SK-N-SH (cell line): ENCODE data around the gene SMIM41. TPM values are rescaled to one million over a fixed set of nuclear protein-coding genes. Genes with fewer than 3 reads are reported as not detected.

Source experiments
- CTCF ChIA-PET: fragments of 300-600, 350-600 bp; formaldehyde crosslinking; extraction: SDS; loops from one replicate; lab custom pipeline; 2021; lab: Yijun Ruan, JAX
- POLR2A ChIA-PET: fragments of 350-600 bp; sonication (Branson Sonifier 250); formaldehyde crosslinking; extraction: SDS; loops from one replicate; lab custom pipeline; 2020; ENCODE audit warnings: antibody characterized with exemption, inconsistent platforms; lab: Yijun Ruan, JAX
- DNase-seq: peaks from one replicate; pipeline ENCODE4 v3.0.0; 2012
- H2AFZ ChIP-seq: fragments of 200-600 bp; sonication (generic); 2 replicates; pipeline ENCODE4 v1.8.1; 2016; ENCODE audit warnings: antibody characterized with exemption, mild to moderate bottlenecking, low read depth
- H3F3A ChIP-seq: fragments of 200-600 bp; sonication (generic); replicated peaks from 2 replicates; pipeline ENCODE3; 2016; ENCODE audit warnings: antibody characterized with exemption, mild to moderate bottlenecking; ENCODE audit not compliant: insufficient read depth
- H3K27ac ChIP-seq, 2 experiments: fragments of 200-500 bp in 1 of 2; fragments of 200-600 bp in 1 of 2; sonication (Bioruptor generic) in 1 of 2; sonication (generic), shearing (Covaris generic) in 1 of 2; 2 replicates each; pipeline versions ENCODE4 v1.5.1 to v1.6.1; 2014 to 2016; ENCODE audit warnings: low read depth in 2 of 2, inconsistent platforms in 1 of 2, low read length in 1 of 2, mild to moderate bottlenecking in 1 of 2, mixed read lengths in 1 of 2
- H3K27me3 ChIP-seq: fragments of 200-600 bp; sonication (generic), shearing (Covaris generic); 2 replicates; pipeline ENCODE4 v1.6.1; 2016; ENCODE audit warnings: mixed run types; ENCODE audit not compliant: insufficient read depth
- H3K36me3 ChIP-seq, 2 experiments: fragments of 200-500 bp in 1 of 2; fragments of 200-600 bp in 1 of 2; sonication (Bioruptor generic) in 1 of 2; sonication (generic) in 1 of 2; replicated peaks in 1 of 2; 2 replicates each; pipeline versions ENCODE3 to v1.5.1; 2014 to 2016; ENCODE audit warnings: low read length in 1 of 2, mild to moderate bottlenecking in 1 of 2; ENCODE audit not compliant: insufficient read depth in 2 of 2, control insufficient read depth in 1 of 2
- H3K4me1 ChIP-seq, 2 experiments: fragments of 200-500 bp in 1 of 2; fragments of 200-600 bp in 1 of 2; sonication (Bioruptor generic) in 1 of 2; sonication (generic), shearing (Covaris generic) in 1 of 2; 2 replicates each; pipeline versions ENCODE4 v1.5.1 to v1.6.1; 2014 to 2016; ENCODE audit warnings: low read depth in 1 of 2, low read length in 1 of 2, mixed run types in 1 of 2; ENCODE audit not compliant: insufficient read depth in 2 of 2, control insufficient read depth in 1 of 2
- H3K4me2 ChIP-seq: fragments of 200-600 bp; sonication (generic), shearing (Covaris generic); 2 replicates; pipeline ENCODE4 v1.6.1; 2017; ENCODE audit warnings: mixed run types
- H3K4me3 ChIP-seq, 2 experiments: fragments of 200-500 bp in 1 of 2; fragments of 200-600 bp in 1 of 2; sonication (Bioruptor generic) in 1 of 2; sonication (generic), shearing (Covaris generic) in 1 of 2; 2 replicates each; pipeline versions ENCODE4 v1.5.1 to v1.8.1; 2014 to 2016; ENCODE audit warnings: low read depth in 2 of 2, inconsistent platforms in 1 of 2, low read length in 1 of 2, mild to moderate bottlenecking in 1 of 2, mixed read lengths in 1 of 2, moderate library complexity in 1 of 2
- H3K79me2 ChIP-seq: fragments of 200-600 bp; sonication (generic); 2 replicates; pipeline ENCODE4 v1.8.1; 2017; ENCODE audit warnings: mild to moderate bottlenecking; ENCODE audit not compliant: insufficient read depth
- H3K9ac ChIP-seq: fragments of 200-600 bp; sonication (generic); 2 replicates; pipeline ENCODE4 v1.6.1; 2017; ENCODE audit warnings: mixed run types
- H3K9me2 ChIP-seq: fragments of 200-600 bp; sonication (generic); 2 replicates; pipeline ENCODE4 v1.6.1; 2017; ENCODE audit warnings: mixed run types
- H3K9me3 ChIP-seq: fragments of 200-600 bp; sonication (generic); 2 replicates; pipeline ENCODE4 v1.6.1; 2017; ENCODE audit warnings: mixed run types, mild to moderate bottlenecking, moderate library complexity
- H4K20me1 ChIP-seq: fragments of 200-600 bp; sonication (generic); 2 replicates; pipeline ENCODE4 v1.6.1; 2017; ENCODE audit warnings: mild to moderate bottlenecking, mixed run types; ENCODE audit not compliant: insufficient read depth
- EP300 ChIP-seq, 2 experiments: IDR thresholded peaks; 2 replicates each; pipeline versions ENCODE4 v1.4.0 to v1.6.1; 2012; ENCODE audit warnings: borderline replicate concordance in 1 of 2, low read depth in 1 of 2, low read length in 1 of 2
- EZH2phosphoT487 ChIP-seq: fragments of 200-600 bp; sonication (generic); IDR thresholded peaks from 2 replicates; pipeline ENCODE4 v1.6.1; 2017; ENCODE audit warnings: low read depth, mixed run types, mild to moderate bottlenecking, antibody characterized with exemption, moderate library complexity, borderline replicate concordance
- FOSL2 ChIP-seq: IDR thresholded peaks from 2 replicates; pipeline ENCODE4 v1.4.0; 2012; ENCODE audit warnings: low read depth, mild to moderate bottlenecking, moderate library complexity, borderline replicate concordance
- FOXM1 ChIP-seq: IDR thresholded peaks from 2 replicates; pipeline ENCODE4 v1.4.0; 2012; ENCODE audit warnings: low read depth, mild to moderate bottlenecking
- GABPA ChIP-seq: IDR thresholded peaks from 2 replicates; pipeline ENCODE4 v1.4.0; 2012; ENCODE audit warnings: low read depth, mild to moderate bottlenecking
- GATA2 ChIP-seq: sonication (generic); formaldehyde crosslinking; IDR thresholded peaks from 2 replicates; pipeline ENCODE4 v1.5.0; 2020; ENCODE audit warnings: mild to moderate bottlenecking, missing genetic modification reagents
- MXI1 ChIP-seq: IDR thresholded peaks from 2 replicates; pipeline ENCODE4 v1.6.1; 2012; ENCODE audit warnings: mild to moderate bottlenecking, low read depth, low read length, improper control_type of control experiment
- NFIC ChIP-seq: IDR thresholded peaks from 2 replicates; pipeline ENCODE4 v1.4.0; 2012; ENCODE audit warnings: borderline replicate concordance
- RFX5 ChIP-seq: IDR thresholded peaks from 2 replicates; pipeline ENCODE4 v1.6.1; 2012; ENCODE audit warnings: mild to moderate bottlenecking, improper control_type of control experiment, low read length
- RXRA ChIP-seq: IDR thresholded peaks from 2 replicates; pipeline ENCODE4 v1.4.0; 2012; ENCODE audit warnings: low read depth, mild to moderate bottlenecking, borderline replicate concordance
- SMC3 ChIP-seq: IDR thresholded peaks from 2 replicates; pipeline ENCODE4 v1.6.1; 2012; ENCODE audit warnings: low read depth, low read length, improper control_type of control experiment
- TAF1 ChIP-seq: IDR thresholded peaks from 2 replicates; pipeline ENCODE4 v1.6.1; 2012; ENCODE audit warnings: low read depth, mild to moderate bottlenecking, low read length, moderate library complexity, borderline replicate concordance
- YY1 ChIP-seq: IDR thresholded peaks from 2 replicates; pipeline ENCODE4 v1.4.0; 2012; ENCODE audit warnings: low read depth, mild to moderate bottlenecking
- WGBS: methylation state at CpG from one replicate; pipeline ENCODE4 v1.1.6; 2017; ENCODE audit warnings: low lambda C conversion rate; 5-methylcytosine and 5-hydroxymethylcytosine counted together
- polyA plus RNA-seq, 3 experiments: library from polyadenylated mRNA; depleted of rRNA; stranded (reverse); fragments of >200 nt; gene quantifications; 2 replicates each; pipeline ENCODE4 v1.2.3, GENCODE V29; 2012
- TF ChIP-seq, protein P1 (sequence below): IDR thresholded peaks from 2 replicates; pipeline ENCODE4; 2012
- TF ChIP-seq, protein P2 (sequence below): fragments of 200-600 bp; sonication (generic); IDR thresholded peaks from 2 replicates; pipeline ENCODE4 v1.6.1; 2017; ENCODE audit warnings: antibody characterized with exemption, mild to moderate bottlenecking, moderate library complexity
- TF ChIP-seq, protein P3 (sequence below): fragments of 150-350 bp; IDR thresholded peaks from 2 replicates; pipeline ENCODE4 v1.6.1; 2016; ENCODE audit warnings: mild to moderate bottlenecking, low read depth, low read length
- TF ChIP-seq, protein P4 (sequence below): fragments of 150-350 bp; IDR thresholded peaks from 2 replicates; pipeline ENCODE4 v1.6.1; 2017; ENCODE audit warnings: antibody characterized with exemption, low read length, low read depth, borderline replicate concordance

The SMIM41 gene
- polyA plus RNA-seq, 1 of the 3 experiments (the other 2 are of a cell fraction), result not detected

DNA sequence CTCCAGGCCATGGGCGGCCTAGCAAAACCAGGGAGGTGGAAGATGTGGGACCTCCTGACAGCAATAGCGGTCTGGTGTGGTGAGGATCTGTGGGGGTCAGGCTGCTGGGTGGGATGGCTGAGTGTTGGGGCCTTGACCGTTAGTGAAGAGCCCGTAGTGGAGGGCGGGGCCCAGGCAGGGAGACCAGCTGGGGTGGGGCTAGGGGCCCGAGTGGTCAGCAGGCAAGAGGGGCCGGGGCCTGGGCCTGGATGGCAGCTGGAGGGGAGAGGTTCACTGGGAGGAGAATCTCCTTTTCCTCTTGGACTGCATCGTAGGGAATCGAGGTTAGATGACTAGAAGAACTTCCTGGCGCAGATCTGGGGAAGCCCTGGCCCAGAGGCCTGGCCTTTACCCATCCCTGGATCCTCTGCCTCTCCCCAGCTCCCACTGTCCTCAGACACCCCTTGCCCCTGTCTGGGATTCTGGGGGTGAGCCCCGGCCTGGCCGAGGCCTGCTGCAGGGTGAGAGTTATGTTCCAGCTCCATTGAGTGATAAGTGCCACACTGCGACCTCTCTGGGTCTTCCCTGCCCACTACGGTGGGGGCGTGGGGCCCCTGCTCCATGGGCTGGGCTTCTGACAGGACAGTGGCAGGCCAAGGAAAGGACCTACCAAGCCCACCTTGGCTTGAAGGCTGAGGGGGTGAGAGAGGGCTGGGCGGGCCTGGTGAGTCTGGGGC lies 65.2 kb downstream of the SMIM41 start:
- WGBS, result 90% methylated on average over 12 of the region's 16 CpGs
- Histone ChIP-seq H3K27me3 (no peaks in the 10 kb centered on the region), H3K9me2 (no peaks in the 10 kb centered on the region), H3K4me2 (no peak overlapping the region), H4K20me1 (no peaks in the 10 kb centered on the region), H3K27ac (peak overlapping the region in 1 of 2 experiments; percentile 91; a peak in 1 of 4 replicates), H3K4me3 (no peak overlapping the region), H3K36me3 (no peaks in the 10 kb centered on the region), H3K9ac (peak overlapping the region; percentile 93; the same call in 1 of the 2 replicates), H3K9me3 (no peaks in the 10 kb centered on the region), H2AFZ (no peak overlapping the region), H3F3A (peaks cover 13% of the 10 kb centered on the region), H3K79me2 (peaks cover 15% of the 10 kb centered on the region; the same call in 1 of the 2 replicates), H3K4me1 (peaks cover 11 to 32% of the 10 kb centered on the region in 2 experiments; a peak in 3 of 4 replicates)
- no peak for DNase-seq
- TF ChIP-seq NFIC (no peak), SMC3 (no peak), GABPA (no peak), YY1 (no peak), RFX5 (no peak), GATA2 (CRISPR knock-in tag) (no peak), EZH2phosphoT487 (no peak), TAF1 (no peak)
- TF ChIP-seq, protein P1, sequence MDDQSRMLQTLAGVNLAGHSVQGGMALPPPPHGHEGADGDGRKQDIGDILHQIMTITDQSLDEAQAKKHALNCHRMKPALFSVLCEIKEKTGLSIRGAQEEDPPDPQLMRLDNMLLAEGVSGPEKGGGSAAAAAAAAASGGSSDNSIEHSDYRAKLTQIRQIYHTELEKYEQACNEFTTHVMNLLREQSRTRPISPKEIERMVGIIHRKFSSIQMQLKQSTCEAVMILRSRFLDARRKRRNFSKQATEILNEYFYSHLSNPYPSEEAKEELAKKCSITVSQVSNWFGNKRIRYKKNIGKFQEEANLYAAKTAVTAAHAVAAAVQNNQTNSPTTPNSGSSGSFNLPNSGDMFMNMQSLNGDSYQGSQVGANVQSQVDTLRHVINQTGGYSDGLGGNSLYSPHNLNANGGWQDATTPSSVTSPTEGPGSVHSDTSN, result no peak
- CTCF ChIA-PET, result interaction anchor here (0.8 to 3.1 kb wide), 15 partner anchors 10 to 836 kb away, joined by 3 to 20 read pairs (median 5); no protein-coding TSS in a partner anchor
- POLR2A ChIA-PET, result no interaction called here

DNA sequence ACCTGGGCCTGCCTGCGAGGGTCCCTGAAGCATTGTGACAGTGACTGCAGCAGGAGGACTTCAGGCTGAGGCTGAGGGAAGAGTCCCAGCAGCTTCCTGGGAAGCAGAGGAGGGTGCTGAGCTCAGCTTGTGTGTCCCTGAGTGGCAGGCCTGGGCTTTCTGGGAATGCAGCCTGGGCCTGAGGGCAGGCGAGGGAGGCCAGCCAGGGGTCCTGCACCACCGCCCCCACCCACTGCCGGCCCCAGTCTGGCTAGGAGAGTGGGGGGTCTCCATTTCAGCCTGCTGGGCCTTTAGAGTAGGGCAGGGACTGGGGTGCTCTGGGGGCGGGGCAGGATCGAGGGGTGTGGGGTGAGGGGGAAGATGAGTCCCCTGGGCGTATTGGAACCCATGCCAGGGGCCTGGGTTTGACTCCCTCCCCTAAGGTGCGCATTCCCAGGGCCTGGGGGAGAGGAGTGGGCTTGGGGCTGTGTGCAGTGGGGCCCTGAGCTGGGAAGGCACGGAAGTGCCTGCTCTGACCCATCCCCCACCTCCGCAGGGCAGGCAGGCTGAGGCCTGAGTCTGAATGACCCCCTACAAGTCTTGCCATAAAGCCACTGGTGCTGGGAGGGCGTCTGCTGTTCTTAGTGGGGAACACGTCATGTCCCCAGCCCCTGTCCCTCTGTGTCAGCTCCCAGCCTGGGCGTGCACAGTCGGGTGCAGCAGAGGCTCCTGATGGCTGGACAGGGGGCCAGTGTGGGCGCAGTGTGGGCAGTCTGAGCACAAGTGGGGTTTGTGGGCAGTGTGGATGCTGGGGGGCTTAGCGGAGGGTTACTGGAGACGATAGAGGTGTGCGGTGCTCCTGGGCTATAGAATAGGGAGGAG lies 66.0 kb downstream of the SMIM41 start:
- no peaks in the 10 kb centered on the region for H3K36me3 ChIP-seq
- peak overlapping the region in 1 of 2 experiments; percentile 91; a peak in 2 of 4 replicates for H3K27ac ChIP-seq
- H3K27me3 ChIP-seq, result no peaks in the 10 kb centered on the region
- H3K9ac ChIP-seq, result peak overlapping the region; percentile 93; the same call in 1 of the 2 replicates
- peaks cover 14 to 36% of the 10 kb centered on the region in 2 experiments; a peak in 3 of 4 replicates for H3K4me1 ChIP-seq
- H3F3A ChIP-seq, result peaks cover 13% of the 10 kb centered on the region
- no peak for DNase-seq
- no peak overlapping the region for H3K4me3 ChIP-seq
- ChIA-PET POLR2A (no interaction called here), CTCF (interaction anchor here (0.7 to 3.1 kb wide), 8 partner anchors 10 to 835 kb away, joined by 3 to 20 read pairs (median 6); no protein-coding TSS in a partner anchor)
- WGBS, result 87% methylated on average over 10 of the region's 18 CpGs
- no peaks in the 10 kb centered on the region for H4K20me1 ChIP-seq
- no peak overlapping the region; the same call in 1 of the 2 replicates for H3K4me2 ChIP-seq
- no peak overlapping the region for H2AFZ ChIP-seq
- no peaks in the 10 kb centered on the region for H3K9me3 ChIP-seq
- peaks cover 15% of the 10 kb centered on the region; the same call in 1 of the 2 replicates for H3K79me2 ChIP-seq
- H3K9me2 ChIP-seq, result no peaks in the 10 kb centered on the region
- TF ChIP-seq, protein P2, sequence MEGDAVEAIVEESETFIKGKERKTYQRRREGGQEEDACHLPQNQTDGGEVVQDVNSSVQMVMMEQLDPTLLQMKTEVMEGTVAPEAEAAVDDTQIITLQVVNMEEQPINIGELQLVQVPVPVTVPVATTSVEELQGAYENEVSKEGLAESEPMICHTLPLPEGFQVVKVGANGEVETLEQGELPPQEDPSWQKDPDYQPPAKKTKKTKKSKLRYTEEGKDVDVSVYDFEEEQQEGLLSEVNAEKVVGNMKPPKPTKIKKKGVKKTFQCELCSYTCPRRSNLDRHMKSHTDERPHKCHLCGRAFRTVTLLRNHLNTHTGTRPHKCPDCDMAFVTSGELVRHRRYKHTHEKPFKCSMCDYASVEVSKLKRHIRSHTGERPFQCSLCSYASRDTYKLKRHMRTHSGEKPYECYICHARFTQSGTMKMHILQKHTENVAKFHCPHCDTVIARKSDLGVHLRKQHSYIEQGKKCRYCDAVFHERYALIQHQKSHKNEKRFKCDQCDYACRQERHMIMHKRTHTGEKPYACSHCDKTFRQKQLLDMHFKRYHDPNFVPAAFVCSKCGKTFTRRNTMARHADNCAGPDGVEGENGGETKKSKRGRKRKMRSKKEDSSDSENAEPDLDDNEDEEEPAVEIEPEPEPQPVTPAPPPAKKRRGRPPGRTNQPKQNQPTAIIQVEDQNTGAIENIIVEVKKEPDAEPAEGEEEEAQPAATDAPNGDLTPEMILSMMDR, result no peak
- TF ChIP-seq, protein P3, sequence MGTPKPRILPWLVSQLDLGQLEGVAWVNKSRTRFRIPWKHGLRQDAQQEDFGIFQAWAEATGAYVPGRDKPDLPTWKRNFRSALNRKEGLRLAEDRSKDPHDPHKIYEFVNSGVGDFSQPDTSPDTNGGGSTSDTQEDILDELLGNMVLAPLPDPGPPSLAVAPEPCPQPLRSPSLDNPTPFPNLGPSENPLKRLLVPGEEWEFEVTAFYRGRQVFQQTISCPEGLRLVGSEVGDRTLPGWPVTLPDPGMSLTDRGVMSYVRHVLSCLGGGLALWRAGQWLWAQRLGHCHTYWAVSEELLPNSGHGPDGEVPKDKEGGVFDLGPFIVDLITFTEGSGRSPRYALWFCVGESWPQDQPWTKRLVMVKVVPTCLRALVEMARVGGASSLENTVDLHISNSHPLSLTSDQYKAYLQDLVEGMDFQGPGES, result no peak
- TF ChIP-seq GABPA (no peak), EP300 (IDR thresholded peaks at IDR 0.05; ENCODE audit: borderline replicate concordance in 1 of 2, low read depth in 1 of 2, low read length in 1 of 2) (no peak), FOXM1 (no peak), MXI1 (no peak), RXRA (no peak), FOSL2 (no peak), YY1 (no peak), EZH2phosphoT487 (no peak)
- TF ChIP-seq, protein P4, sequence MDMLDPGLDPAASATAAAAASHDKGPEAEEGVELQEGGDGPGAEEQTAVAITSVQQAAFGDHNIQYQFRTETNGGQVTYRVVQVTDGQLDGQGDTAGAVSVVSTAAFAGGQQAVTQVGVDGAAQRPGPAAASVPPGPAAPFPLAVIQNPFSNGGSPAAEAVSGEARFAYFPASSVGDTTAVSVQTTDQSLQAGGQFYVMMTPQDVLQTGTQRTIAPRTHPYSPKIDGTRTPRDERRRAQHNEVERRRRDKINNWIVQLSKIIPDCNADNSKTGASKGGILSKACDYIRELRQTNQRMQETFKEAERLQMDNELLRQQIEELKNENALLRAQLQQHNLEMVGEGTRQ, result no peak
